Effector memory CD4-positive, alpha-beta T cell (primary cell): ENCODE measurements around the gene ABCA7.

ENCODE experiments used
- DNase-seq, 3 donors: peaks; one replicate each; pipeline ENCODE4 v3.0.0-alpha.2; 2020
- H3K27ac ChIP-seq: 2 replicates; pipeline ENCODE4 v1.7.0; 2013; ENCODE audit warnings: mild to moderate bottlenecking, low read length, moderate library complexity; ENCODE audit not compliant: insufficient read depth, poor library complexity, severe bottlenecking
- H3K27me3 ChIP-seq: replicated peaks from 2 replicates; pipeline ENCODE4 v1.7.0; 2013; ENCODE audit warnings: mild to moderate bottlenecking, low read length; ENCODE audit not compliant: insufficient read depth, control insufficient read depth, poor library complexity, severe bottlenecking
- H3K36me3 ChIP-seq: 2 replicates; pipeline ENCODE4 v1.7.0; 2013; ENCODE audit warnings: mild to moderate bottlenecking, low read length, moderate library complexity; ENCODE audit not compliant: control insufficient read depth, insufficient read depth
- H3K4me1 ChIP-seq: 2 replicates; pipeline ENCODE4 v1.7.0; 2013; ENCODE audit warnings: low read length, mild to moderate bottlenecking; ENCODE audit not compliant: control insufficient read depth, insufficient read depth, poor library complexity, severe bottlenecking
- H3K4me3 ChIP-seq: 2 replicates; pipeline ENCODE4 v1.7.0; 2013; ENCODE audit warnings: low read length, low read depth, mild to moderate bottlenecking; ENCODE audit not compliant: insufficient read depth, poor library complexity, severe bottlenecking
- H3K9me3 ChIP-seq: 2 replicates; pipeline ENCODE4 v1.7.0; 2013; ENCODE audit warnings: mild to moderate bottlenecking, low read length, moderate library complexity; ENCODE audit not compliant: control insufficient read depth

The ABCA7 gene

DNA sequence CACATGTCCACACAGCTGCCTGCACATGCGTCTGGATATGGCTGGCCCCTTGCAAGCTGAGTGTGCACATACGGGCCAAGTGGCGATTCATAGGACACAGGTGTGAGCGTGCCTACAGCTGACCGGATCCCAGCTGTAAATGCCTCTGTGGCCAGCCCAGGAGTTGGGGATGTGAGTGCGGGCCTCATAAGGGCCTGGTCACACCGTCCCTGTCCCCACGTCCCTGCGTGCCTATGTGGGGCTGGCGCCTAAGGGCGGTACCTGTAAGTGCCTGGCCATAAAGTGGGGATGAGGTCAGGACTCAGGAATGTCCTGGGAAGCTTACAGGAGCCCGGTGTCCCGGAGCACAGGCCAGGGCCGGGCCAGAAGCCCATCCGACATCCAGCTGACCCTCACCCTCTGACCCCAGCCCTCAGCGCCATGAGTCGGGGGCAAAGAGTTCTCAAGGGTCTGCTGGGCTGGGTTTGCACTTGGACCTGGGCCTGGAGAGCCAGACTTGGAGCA is 25.8 kb downstream of the ABCA7 start:
- peaks cover 56% of the 10 kb centered on the region for H3K4me1 ChIP-seq

DNA sequence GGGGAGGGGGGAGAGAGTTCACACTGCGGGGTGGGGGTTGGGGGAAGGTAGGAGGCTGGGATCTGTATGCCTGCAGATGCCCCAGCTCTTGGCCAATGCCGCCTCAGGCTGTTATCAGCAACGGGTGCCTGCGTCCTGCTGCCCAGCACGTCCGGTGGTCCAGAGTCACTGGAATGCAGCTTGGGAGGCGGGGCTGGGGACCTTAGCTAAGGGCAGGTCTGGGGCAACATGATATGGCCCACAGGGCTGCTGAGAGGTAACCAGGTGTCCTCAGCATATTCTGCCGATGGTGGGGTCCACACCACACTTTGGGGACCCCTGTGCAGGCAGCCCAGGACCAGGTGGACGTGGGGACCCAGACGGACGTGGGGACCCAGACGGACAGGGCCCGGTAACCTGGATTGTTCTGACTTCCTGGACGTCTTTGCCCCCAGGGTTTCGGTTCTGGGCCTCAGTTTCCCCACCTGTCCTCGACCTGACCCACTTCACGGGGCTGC is 26.4 kb downstream of the ABCA7 start:
- H3K27ac ChIP-seq, result peak overlapping the region; percentile 98
- H3K4me1 ChIP-seq, result peaks cover 60% of the 10 kb centered on the region
- H3K9me3 ChIP-seq, result no peaks in the 10 kb centered on the region
- H3K36me3 ChIP-seq, result peaks cover 6% of the 10 kb centered on the region
- peak overlapping the region; percentile 94 for H3K4me3 ChIP-seq
- no peak for DNase-seq
- H3K27me3 ChIP-seq, result no peaks in the 10 kb centered on the region

More for the DNA sequence above, 25.8 kb downstream of the ABCA7 start:
- H3K9me3 ChIP-seq, result no peaks in the 10 kb centered on the region
- peak overlapping the region; percentile 98 for H3K27ac ChIP-seq
- peaks cover 3% of the 10 kb centered on the region for H3K36me3 ChIP-seq
- no peaks in the 10 kb centered on the region for H3K27me3 ChIP-seq
- DNase-seq, result no peak
- H3K4me3 ChIP-seq, result no peak overlapping the region

DNA sequence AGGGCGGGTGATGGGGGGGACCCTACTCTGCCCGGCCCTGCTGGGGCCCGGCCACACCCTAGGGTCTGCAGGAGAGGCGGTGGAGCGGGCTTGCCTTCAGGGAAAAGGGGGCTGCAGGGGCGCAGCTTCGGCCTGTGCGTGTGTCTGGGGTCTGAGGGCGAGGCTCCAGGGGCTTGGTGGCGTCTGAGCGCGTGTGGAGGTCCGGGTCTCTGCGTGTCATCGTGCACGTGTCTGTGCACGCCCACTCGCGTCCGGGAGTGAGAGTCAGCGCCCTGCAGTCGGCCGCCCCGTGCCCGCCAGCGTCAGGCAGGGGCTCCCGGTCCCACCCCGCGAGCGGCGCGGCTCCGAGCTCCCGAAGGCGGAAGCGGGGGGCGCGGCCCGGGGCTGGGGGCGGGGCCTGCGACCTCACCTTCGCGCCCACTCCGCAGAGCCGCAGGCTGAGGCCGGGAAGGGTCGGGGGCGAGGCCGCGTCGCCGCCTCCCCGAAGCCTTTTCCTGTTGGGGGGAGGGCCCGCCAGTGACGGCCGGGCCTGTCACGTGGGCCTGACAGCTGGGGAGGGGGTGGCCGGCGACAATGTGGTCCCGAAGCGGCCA is 26.9 kb downstream of the ABCA7 start, which contains the start of gene ARHGAP45:
ARHGAP45 (plus strand) TSS at position 420 of the 593 bp plus-strand sequence. CDS start 239 bp downstream, outside the sequence.
- peaks cover 9% of the 10 kb centered on the region for H3K36me3 ChIP-seq
- peak within 1 kb of the TSS; percentile 94 for H3K4me3 ChIP-seq
- H3K27ac ChIP-seq, result peak within 1 kb of the TSS; percentile 98
- no peaks in the 10 kb centered on the region for H3K27me3 ChIP-seq
- peaks cover 65% of the 10 kb centered on the region for H3K4me1 ChIP-seq
- no peaks in the 10 kb centered on the region for H3K9me3 ChIP-seq
- DNase-seq, result peak; percentile 78 to 79 (median 78)

DNA sequence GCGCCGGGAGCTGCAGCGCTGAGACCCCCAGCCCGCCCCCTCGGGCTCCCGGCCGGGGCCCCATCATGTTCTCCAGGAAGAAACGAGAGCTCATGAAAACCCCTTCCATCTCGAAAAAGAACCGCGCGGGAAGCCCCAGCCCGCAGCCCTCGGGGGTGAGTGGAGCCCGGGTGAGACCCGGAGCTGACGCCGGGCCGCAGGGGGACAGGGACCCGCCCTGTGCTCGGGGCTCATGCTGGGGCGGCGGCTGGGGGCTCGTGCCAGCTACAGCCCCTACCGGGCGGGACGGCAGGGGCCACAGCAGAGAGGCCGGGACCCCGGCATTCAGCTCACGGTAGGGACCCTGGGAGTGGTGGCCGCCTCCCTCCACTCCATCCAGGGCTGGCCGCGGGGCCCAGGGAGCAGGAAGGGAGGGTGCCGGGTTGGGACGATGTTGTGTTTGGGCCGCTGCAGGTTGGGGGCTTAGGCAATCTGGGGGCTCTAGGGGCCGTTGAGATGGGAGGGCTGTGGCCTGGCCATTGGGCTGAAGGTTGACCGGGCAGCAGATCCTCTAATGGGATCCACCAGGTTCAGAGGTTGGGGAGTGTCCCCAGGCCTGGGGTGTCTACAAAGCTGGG is 27.5 kb downstream of the ABCA7 start:
- H3K27ac ChIP-seq, result peak overlapping the region; percentile 98
- peaks cover 71% of the 10 kb centered on the region for H3K4me1 ChIP-seq
- H3K4me3 ChIP-seq, result peak overlapping the region; percentile 94
- H3K36me3 ChIP-seq, result peaks cover 15% of the 10 kb centered on the region
- no peaks in the 10 kb centered on the region for H3K27me3 ChIP-seq
- DNase-seq, result peak; percentile 71 to 81 (median 76)
- no peaks in the 10 kb centered on the region for H3K9me3 ChIP-seq

DNA sequence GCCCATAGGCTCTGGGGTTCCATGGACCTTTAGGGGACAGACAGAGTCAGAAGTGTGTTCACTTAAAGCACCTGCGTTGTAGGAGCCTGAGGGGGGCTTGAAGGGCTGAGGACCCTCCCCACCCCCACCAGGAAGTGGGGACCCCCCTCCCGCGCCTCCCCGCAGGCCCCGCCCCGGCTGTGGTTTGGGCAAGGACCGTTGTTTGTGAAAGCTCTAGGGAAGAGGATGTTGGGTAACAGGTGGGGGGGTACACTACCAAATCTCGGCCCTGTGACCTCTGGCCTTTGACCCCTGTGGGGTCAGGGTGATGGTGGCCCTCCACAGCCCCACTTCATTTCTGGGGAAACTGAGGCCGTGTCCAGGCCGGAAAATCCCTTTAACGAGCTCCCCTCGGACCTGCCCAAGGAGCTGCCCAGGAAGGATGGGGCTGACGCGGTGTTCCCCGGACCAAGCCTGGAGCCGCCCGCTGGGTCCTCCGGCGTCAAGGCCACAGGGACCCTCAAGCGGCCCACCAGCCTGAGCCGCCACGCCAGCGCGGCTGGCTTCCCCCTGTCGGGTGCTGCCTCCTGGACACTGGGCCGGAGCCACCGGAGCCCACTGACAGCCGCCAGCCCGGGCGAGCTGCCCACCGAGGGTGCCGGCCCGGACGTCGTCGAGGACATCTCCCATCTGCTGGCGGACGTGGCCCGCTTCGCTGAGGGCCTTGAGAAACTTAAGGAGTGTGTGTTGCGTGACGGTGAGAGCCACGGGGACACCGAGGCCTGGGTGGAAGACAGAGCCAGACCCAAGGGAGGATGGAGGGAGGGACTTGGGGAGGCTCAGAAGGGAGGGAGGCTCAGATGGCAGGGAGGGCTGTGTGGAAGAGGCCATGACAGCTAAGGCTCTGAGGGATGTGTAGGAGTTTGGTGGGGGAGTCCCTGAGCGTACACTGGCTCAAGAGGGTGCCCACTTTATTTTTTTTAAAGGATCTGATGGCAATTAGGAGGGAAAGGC is 28.4 kb downstream of the ABCA7 start:
- peak overlapping the region; percentile 94 for H3K4me3 ChIP-seq
- no peaks in the 10 kb centered on the region for H3K27me3 ChIP-seq
- DNase-seq, result peak in 2 of 3 donors; percentile 51 to 52
- H3K9me3 ChIP-seq, result no peaks in the 10 kb centered on the region
- H3K4me1 ChIP-seq, result peaks cover 79% of the 10 kb centered on the region
- peak overlapping the region; percentile 98 for H3K27ac ChIP-seq
- peaks cover 23% of the 10 kb centered on the region for H3K36me3 ChIP-seq

DNA sequence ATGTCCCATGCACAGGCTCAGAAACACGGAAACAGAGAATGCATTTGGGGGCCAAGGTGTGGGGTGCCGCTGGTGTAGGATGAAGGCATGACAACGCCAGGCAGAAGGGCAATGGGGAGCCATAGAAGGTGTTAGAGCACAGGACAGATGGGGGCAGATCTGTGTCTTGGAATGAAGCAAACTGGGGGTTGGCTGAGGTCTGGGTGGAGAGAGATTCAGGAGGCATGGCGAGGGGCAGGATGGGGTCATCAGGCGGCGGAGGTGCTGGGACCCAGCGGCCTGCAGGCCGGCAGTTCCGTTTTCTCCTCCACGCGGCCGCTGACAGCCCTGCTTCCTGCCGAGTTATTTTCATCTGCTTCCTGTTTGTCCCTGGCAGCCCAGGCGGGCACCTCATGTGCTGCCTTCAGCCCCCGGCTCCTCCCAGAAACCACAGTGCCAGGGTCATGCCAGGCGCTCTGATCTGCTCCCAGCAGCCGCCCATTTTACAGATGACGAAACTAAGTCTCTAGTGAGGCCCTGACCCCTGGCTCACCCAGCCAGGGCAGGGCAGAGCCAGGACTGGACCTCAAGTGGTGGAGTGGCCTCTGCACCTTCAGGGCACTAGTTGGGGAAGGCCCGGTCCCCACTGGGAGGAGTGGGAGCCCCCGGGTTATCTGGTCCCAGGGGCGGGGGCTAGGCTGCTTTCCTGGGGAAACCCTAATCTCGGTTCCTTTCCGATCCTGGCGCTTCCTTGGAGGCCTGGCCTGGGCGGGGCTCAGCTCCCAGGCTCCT is 29.3 kb downstream of the ABCA7 start:
- Histone ChIP-seq H3K4me1 (peaks cover 84% of the 10 kb centered on the region), H3K9me3 (no peaks in the 10 kb centered on the region), H3K27ac (peak overlapping the region; percentile 98), H3K27me3 (no peaks in the 10 kb centered on the region), H3K36me3 (peaks cover 32% of the 10 kb centered on the region), H3K4me3 (peak overlapping the region; percentile 94)
- peak; percentile 62 to 73 (median 69) for DNase-seq

DNA sequence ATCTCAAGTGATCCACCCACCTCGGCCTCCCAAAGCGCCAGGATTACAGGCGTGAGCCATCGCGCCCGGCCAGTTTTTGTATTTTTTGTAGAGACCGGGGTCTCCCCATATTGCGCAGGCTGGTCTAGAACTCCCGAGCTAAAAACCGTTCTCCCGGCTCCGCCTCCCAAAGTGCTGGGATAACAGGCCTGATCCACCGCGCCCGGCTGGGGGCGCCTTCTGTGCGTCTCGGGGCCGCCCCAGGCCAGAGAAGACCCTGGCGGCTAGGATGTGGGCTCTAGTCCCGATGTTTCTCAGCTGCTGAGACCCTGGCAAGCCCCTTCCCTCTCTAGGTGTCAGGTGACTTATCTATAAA is 30.6 kb downstream of the ABCA7 start:
- Histone ChIP-seq H3K27me3 (no peaks in the 10 kb centered on the region), H3K4me3 (no peak overlapping the region), H3K4me1 (peaks cover 83% of the 10 kb centered on the region), H3K9me3 (no peaks in the 10 kb centered on the region), H3K36me3 (peaks cover 43% of the 10 kb centered on the region), H3K27ac (peak overlapping the region; percentile 16)
- no peak for DNase-seq

DNA sequence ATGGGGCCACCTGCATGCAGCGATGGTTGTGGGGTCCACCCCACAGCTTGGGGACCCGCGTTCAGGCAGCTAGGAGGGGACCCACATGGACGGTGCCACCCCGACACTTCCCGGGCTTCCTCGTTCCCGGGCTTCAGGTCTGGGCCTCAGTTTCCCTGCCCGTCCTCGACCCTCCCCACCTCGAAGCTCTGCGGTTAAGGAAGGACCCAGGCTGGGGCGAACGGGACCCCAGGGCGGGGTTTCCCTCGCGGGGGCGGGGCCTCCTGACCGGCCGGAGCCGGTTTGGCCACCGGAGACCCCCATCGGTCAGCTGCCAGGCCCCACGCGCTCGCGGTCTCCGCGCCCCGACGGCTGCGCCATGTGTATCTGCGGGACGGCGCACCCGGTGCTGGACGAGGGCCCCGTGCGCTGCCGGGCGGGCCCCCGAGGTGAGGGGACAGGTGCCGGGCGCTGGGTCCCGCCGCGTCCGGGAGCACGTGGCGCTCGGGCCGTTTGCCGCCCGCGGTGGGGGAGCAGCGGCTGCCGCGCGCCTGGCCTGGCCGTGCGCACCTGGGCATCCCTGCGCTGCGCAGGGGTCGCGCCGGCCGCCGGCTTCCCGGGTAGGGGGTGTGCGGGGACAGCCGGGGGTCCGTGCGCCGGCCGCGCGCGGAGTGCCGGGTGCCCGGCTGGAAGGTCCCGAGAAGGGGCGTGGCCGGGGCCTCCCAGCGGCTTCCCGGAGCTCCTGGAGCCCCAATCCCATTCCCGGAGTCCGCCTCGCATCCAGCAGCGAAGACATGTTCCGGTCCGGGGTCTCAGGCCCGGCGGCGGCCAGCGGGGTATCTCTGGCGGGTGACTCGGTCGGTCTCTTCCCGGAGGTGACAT is 31.3 kb downstream of the ABCA7 start:
- no peak for DNase-seq
- Histone ChIP-seq H3K27ac (peak overlapping the region; percentile 41), H3K4me3 (no peak overlapping the region), H3K27me3 (no peaks in the 10 kb centered on the region), H3K9me3 (no peaks in the 10 kb centered on the region), H3K4me1 (peaks cover 83% of the 10 kb centered on the region), H3K36me3 (peaks cover 49% of the 10 kb centered on the region)
